ENCODE results near the gene METTL2B.
"Not testable (repeated sequence)": the region's sequence is repeated elsewhere in the genome, so short reads cannot be mapped to it uniquely, and the experiment has no call there.

Gene METTL2B

GRCh38 chr7:128454808-128455542 is 21.6 kb upstream of the METTL2B start:
- in situ Hi-C loops (cut with HindIII; ENCODE audit: low sequenced_read_pairs) = no loop called here

- in situ Hi-C loops (cut with HindIII; ENCODE audit: low sequenced_read_pairs) = no loop called here
Measured at GRCh38 chr7:128455543-128456254, 20.8 kb upstream of the METTL2B start, which contains the start of gene HILPDA. Gene HILPDA, plus strand, starts transcription at chr7:128455878. Its CDS starts 1,391 bp downstream, at chr7:128457269.

- in situ Hi-C loops (cut with HindIII; ENCODE audit: low sequenced_read_pairs) = no loop called here
Measured at GRCh38 chr7:128456255-128456725, 20.3 kb upstream of the METTL2B start.

GRCh38 chr7:128457385-128457784 is 19.2 kb upstream of the METTL2B start:
- in situ Hi-C loops (cut with HindIII; ENCODE audit: low sequenced_read_pairs) = not testable (repeated sequence)

GRCh38 chr7:128458956-128459355 is 17.6 kb upstream of the METTL2B start:
- in situ Hi-C loops (cut with HindIII; ENCODE audit: low sequenced_read_pairs) = no loop called here

- in situ Hi-C loops (cut with HindIII; ENCODE audit: low sequenced_read_pairs) = no loop called here
Measured at GRCh38 chr7:128459394-128459878, 17.1 kb upstream of the METTL2B start.

- in situ Hi-C loops (cut with HindIII; ENCODE audit: low sequenced_read_pairs) = no loop called here
Measured at GRCh38 chr7:128462460-128462859, 14.1 kb upstream of the METTL2B start.

GRCh38 chr7:128463345-128463744 is 13.2 kb upstream of the METTL2B start:
- in situ Hi-C loops (cut with HindIII; ENCODE audit: low sequenced_read_pairs) = not testable (repeated sequence)

GRCh38 chr7:128463933-128464332 is 12.6 kb upstream of the METTL2B start:
- in situ Hi-C loops (cut with HindIII; ENCODE audit: low sequenced_read_pairs) = not testable (repeated sequence)

GRCh38 chr7:128466871-128467270 is 9.7 kb upstream of the METTL2B start:
- in situ Hi-C loops (cut with HindIII; ENCODE audit: low sequenced_read_pairs) = not testable (repeated sequence)

GRCh38 chr7:128477336-128477690 is 765 bp downstream of the METTL2B start:
- in situ Hi-C loops (cut with HindIII; ENCODE audit: low sequenced_read_pairs) = not testable (repeated sequence)

- in situ Hi-C loops (cut with HindIII; ENCODE audit: low sequenced_read_pairs) = not testable (repeated sequence)
Measured at GRCh38 chr7:128479082-128479481, 2.5 kb downstream of the METTL2B start.

- in situ Hi-C loops (cut with HindIII; ENCODE audit: low sequenced_read_pairs) = not testable (repeated sequence)
Measured at GRCh38 chr7:128488134-128488533, 11.6 kb downstream of the METTL2B start.

- in situ Hi-C loops (cut with HindIII; ENCODE audit: low sequenced_read_pairs) = no loop called here
Measured at GRCh38 chr7:128497405-128497804, 20.9 kb downstream of the METTL2B start.

GRCh38 chr7:128505416-128505815 is 28.9 kb downstream of the METTL2B start:
- in situ Hi-C loops (cut with HindIII; ENCODE audit: low sequenced_read_pairs) = not testable (repeated sequence)

- in situ Hi-C loops (cut with HindIII; ENCODE audit: low sequenced_read_pairs) = not testable (repeated sequence)
Measured at GRCh38 chr7:128506819-128507218, 30.3 kb downstream of the METTL2B start.

GRCh38 chr7:128507321-128507993 is 30.9 kb downstream of the METTL2B start:
- in situ Hi-C loops (cut with HindIII; ENCODE audit: low sequenced_read_pairs) = not testable (repeated sequence)

- in situ Hi-C loops (cut with HindIII; ENCODE audit: low sequenced_read_pairs) = not testable (repeated sequence)
Measured at GRCh38 chr7:128511692-128512091, 35.1 kb downstream of the METTL2B start.

GRCh38 chr7:128515232-128515631 is 38.7 kb downstream of the METTL2B start:
- in situ Hi-C loops (cut with HindIII; ENCODE audit: low sequenced_read_pairs) = not testable (repeated sequence)

- in situ Hi-C loops (cut with HindIII; ENCODE audit: low sequenced_read_pairs) = not testable (repeated sequence)
Measured at GRCh38 chr7:128517023-128517422, 40.5 kb downstream of the METTL2B start.

GRCh38 chr7:128523226-128523931 is 46.8 kb downstream of the METTL2B start:
- in situ Hi-C loops (cut with HindIII; ENCODE audit: low sequenced_read_pairs) = not testable (repeated sequence)
